Activated naive CD8-positive, alpha-beta T cell treated with anti-CD3 and anti-CD28 coated beads, Interleukin-2, amount 50 U/mL, for 24 hours (primary cell): ENCODE results near the gene PRKCZ.

ENCODE experiments used
- ATAC-seq: fragments of 150-1000 bp; cut with Tn5 transposase; one replicate; pipeline ENCODE4 v1.10.0; 2021
- DNase-seq: peaks from one replicate; pipeline ENCODE4 v3.0.0; 2021
- H3K27ac Mint-ChIP-seq: one replicate; pipeline ENCODE4 v1.8.0; 2021; ENCODE audit warnings: mild to moderate bottlenecking, mixed read lengths
- H3K27me3 Mint-ChIP-seq: one replicate; pipeline ENCODE4 v1.8.0; 2021; ENCODE audit warnings: mixed read lengths
- H3K36me3 Mint-ChIP-seq: one replicate; pipeline ENCODE4 v1.8.0; 2021; ENCODE audit warnings: low read depth, mixed read lengths
- H3K4me1 Mint-ChIP-seq: one replicate; pipeline ENCODE4 v1.8.0; 2021; ENCODE audit warnings: mixed read lengths
- H3K4me3 Mint-ChIP-seq: one replicate; pipeline ENCODE4 v1.8.0; 2021; ENCODE audit warnings: mild to moderate bottlenecking, moderate library complexity, mixed read lengths
- H3K9me3 Mint-ChIP-seq: one replicate; pipeline ENCODE4 v1.8.0; 2021; ENCODE audit warnings: mixed read lengths

PRKCZ gene

GRCh38 chr1:2202008-2202575 lies 151.9 kb downstream of the PRKCZ start:
- Mint-ChIP-seq H3K27ac (no peak overlapping the region), H3K36me3 (no peaks in the 10 kb centered on the region), H3K4me3 (no peak overlapping the region), H3K27me3 (no peaks in the 10 kb centered on the region), H3K4me1 (peaks cover 26% of the 10 kb centered on the region), H3K9me3 (no peaks in the 10 kb centered on the region)
- no peak for ATAC-seq
- DNase-seq = no peak

- no peak overlapping the region for H3K4me3 Mint-ChIP-seq
- no peaks in the 10 kb centered on the region for H3K36me3 Mint-ChIP-seq
Measured at GRCh38 chr1:2202843-2203601, 152.8 kb downstream of the PRKCZ start.

GRCh38 chr1:2203671-2204414 lies 153.6 kb downstream of the PRKCZ start:
- H3K27ac Mint-ChIP-seq = no peak overlapping the region

More at GRCh38 chr1:2202843-2203601, 152.8 kb downstream of the PRKCZ start:
- Mint-ChIP-seq H3K9me3 (no peaks in the 10 kb centered on the region), H3K4me1 (peaks cover 24% of the 10 kb centered on the region), H3K27me3 (no peaks in the 10 kb centered on the region), H3K27ac (no peak overlapping the region)
- DNase-seq (no peak), ATAC-seq (no peak)

GRCh38 chr1:2204415-2205190 lies 154.4 kb downstream of the PRKCZ start:
- ATAC-seq (peak; percentile 18), DNase-seq (no peak)
- Mint-ChIP-seq H3K36me3 (no peaks in the 10 kb centered on the region), H3K27ac (no peak overlapping the region), H3K9me3 (no peaks in the 10 kb centered on the region), H3K4me1 (peaks cover 9% of the 10 kb centered on the region), H3K27me3 (no peaks in the 10 kb centered on the region), H3K4me3 (no peak overlapping the region)

More at GRCh38 chr1:2203671-2204414, 153.6 kb downstream of the PRKCZ start:
- H3K4me1 Mint-ChIP-seq = peaks cover 16% of the 10 kb centered on the region
- H3K4me3 Mint-ChIP-seq = no peak overlapping the region
- no peak for ATAC-seq
- no peaks in the 10 kb centered on the region for H3K36me3 Mint-ChIP-seq
- H3K27me3 Mint-ChIP-seq = no peaks in the 10 kb centered on the region
- DNase-seq = no peak
- H3K9me3 Mint-ChIP-seq = no peaks in the 10 kb centered on the region

- Mint-ChIP-seq H3K27me3 (no peaks in the 10 kb centered on the region), H3K36me3 (no peaks in the 10 kb centered on the region), H3K9me3 (no peaks in the 10 kb centered on the region), H3K4me3 (no peak overlapping the region), H3K4me1 (peaks cover 2% of the 10 kb centered on the region), H3K27ac (no peak overlapping the region)
- peak; percentile 73 for ATAC-seq
- DNase-seq = peak; percentile 90
Measured at GRCh38 chr1:2205191-2205952, 155.2 kb downstream of the PRKCZ start.

- H3K27ac Mint-ChIP-seq = no peak overlapping the region
- ATAC-seq (no peak), DNase-seq (no peak)
- peaks cover 2% of the 10 kb centered on the region for H3K4me1 Mint-ChIP-seq
- no peaks in the 10 kb centered on the region for H3K9me3 Mint-ChIP-seq
- H3K27me3 Mint-ChIP-seq = no peaks in the 10 kb centered on the region
- H3K4me3 Mint-ChIP-seq = no peak overlapping the region
- H3K36me3 Mint-ChIP-seq = no peaks in the 10 kb centered on the region
Measured at GRCh38 chr1:2206813-2207487, 156.7 kb downstream of the PRKCZ start.

GRCh38 chr1:2208309-2209239 lies 158.4 kb downstream of the PRKCZ start:
- no peaks in the 10 kb centered on the region for H3K36me3 Mint-ChIP-seq
- no peaks in the 10 kb centered on the region for H3K9me3 Mint-ChIP-seq
- no peaks in the 10 kb centered on the region for H3K27me3 Mint-ChIP-seq
- no peak overlapping the region for H3K4me3 Mint-ChIP-seq
- ATAC-seq (no peak), DNase-seq (no peak)
- no peak overlapping the region for H3K27ac Mint-ChIP-seq
- peaks cover 7% of the 10 kb centered on the region for H3K4me1 Mint-ChIP-seq

- H3K4me3 Mint-ChIP-seq = no peak overlapping the region
- no peaks in the 10 kb centered on the region for H3K27me3 Mint-ChIP-seq
- no peak overlapping the region for H3K27ac Mint-ChIP-seq
- ATAC-seq (no peak), DNase-seq (no peak)
- no peaks in the 10 kb centered on the region for H3K36me3 Mint-ChIP-seq
- peaks cover 7% of the 10 kb centered on the region for H3K4me1 Mint-ChIP-seq
- no peaks in the 10 kb centered on the region for H3K9me3 Mint-ChIP-seq
Measured at GRCh38 chr1:2209400-2210083, 159.3 kb downstream of the PRKCZ start.

GRCh38 chr1:2210084-2210653 lies 160.0 kb downstream of the PRKCZ start:
- H3K4me1 Mint-ChIP-seq = peaks cover 7% of the 10 kb centered on the region
- no peak overlapping the region for H3K4me3 Mint-ChIP-seq
- no peak overlapping the region for H3K27ac Mint-ChIP-seq
- H3K27me3 Mint-ChIP-seq = no peaks in the 10 kb centered on the region
- DNase-seq (no peak), ATAC-seq (no peak)
- H3K9me3 Mint-ChIP-seq = no peaks in the 10 kb centered on the region
- H3K36me3 Mint-ChIP-seq = no peaks in the 10 kb centered on the region

GRCh38 chr1:2210786-2211185 lies 160.6 kb downstream of the PRKCZ start:
- Mint-ChIP-seq H3K4me3 (no peak overlapping the region), H3K9me3 (no peaks in the 10 kb centered on the region), H3K4me1 (peaks cover 7% of the 10 kb centered on the region), H3K27me3 (no peaks in the 10 kb centered on the region), H3K36me3 (no peaks in the 10 kb centered on the region), H3K27ac (no peak overlapping the region)
- DNase-seq (no peak), ATAC-seq (no peak)

GRCh38 chr1:2212274-2212531 lies 162.0 kb downstream of the PRKCZ start:
- Mint-ChIP-seq H3K4me3 (no peak overlapping the region), H3K9me3 (no peaks in the 10 kb centered on the region), H3K4me1 (peaks cover 4% of the 10 kb centered on the region), H3K36me3 (no peaks in the 10 kb centered on the region), H3K27me3 (no peaks in the 10 kb centered on the region), H3K27ac (no peak overlapping the region)
- ATAC-seq (no peak), DNase-seq (no peak)
